ENCODE data around the gene DST.

The DST gene

DNA sequence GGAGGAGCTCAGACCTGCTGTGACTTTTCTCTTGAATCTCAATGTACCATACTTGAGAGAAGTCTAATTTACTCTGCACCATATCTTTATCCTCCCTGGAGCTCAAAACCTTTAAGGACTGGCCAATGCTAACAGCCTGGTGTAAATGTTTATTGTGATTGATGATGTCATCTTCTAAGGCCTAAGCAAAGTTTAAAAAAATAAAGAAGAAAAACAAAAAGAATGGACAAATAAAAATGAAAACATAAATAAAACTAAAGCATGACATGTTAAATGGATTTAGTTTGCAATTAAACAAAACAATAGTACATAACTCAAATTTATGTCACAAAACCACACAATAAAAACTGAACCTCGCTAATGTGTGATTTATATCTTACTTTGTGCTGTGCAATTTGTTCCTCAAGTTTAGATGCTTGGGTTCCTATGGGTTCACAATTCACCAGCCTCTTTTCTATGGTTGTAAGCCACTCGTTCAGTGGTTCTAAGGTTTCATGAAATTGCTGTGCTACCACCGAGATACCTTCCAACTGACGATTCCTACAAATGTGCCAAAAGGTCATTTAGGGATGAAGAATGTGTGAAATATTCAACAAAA lies 113.0 kb downstream of the DST start:
- no peak for TF ChIP-seq ZFX (IDR thresholded peaks at IDR 0.05; ENCODE audit: borderline replicate concordance)
- TF ChIP-seq, protein P1, sequence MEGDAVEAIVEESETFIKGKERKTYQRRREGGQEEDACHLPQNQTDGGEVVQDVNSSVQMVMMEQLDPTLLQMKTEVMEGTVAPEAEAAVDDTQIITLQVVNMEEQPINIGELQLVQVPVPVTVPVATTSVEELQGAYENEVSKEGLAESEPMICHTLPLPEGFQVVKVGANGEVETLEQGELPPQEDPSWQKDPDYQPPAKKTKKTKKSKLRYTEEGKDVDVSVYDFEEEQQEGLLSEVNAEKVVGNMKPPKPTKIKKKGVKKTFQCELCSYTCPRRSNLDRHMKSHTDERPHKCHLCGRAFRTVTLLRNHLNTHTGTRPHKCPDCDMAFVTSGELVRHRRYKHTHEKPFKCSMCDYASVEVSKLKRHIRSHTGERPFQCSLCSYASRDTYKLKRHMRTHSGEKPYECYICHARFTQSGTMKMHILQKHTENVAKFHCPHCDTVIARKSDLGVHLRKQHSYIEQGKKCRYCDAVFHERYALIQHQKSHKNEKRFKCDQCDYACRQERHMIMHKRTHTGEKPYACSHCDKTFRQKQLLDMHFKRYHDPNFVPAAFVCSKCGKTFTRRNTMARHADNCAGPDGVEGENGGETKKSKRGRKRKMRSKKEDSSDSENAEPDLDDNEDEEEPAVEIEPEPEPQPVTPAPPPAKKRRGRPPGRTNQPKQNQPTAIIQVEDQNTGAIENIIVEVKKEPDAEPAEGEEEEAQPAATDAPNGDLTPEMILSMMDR (IDR thresholded peaks at IDR 0.05): no peak
- H3K27ac ChIP-seq: no peak overlapping the region

DNA sequence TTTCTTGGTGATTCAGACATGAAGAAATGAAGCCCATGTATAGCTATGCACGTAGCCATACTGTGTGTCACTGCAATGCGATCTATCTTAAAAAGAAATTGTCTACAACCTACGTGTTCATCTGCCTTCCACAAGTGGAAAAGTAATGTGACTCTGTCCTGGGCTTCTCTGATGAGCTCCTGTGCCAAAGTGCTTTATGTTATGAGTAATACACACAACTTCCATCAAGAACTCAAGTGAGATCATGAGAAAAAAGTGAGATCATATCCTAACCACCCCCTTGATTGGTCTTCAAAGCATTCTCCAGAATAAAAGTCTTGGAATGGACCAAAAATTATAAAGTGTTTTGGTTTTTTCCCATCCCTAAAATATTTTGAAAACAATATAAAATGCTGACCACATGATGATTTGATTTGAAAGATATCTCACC lies 114.3 kb downstream of the DST start:
- no peak for TF ChIP-seq ZFX (IDR thresholded peaks at IDR 0.05; ENCODE audit: borderline replicate concordance)
- TF ChIP-seq, protein P1 (IDR thresholded peaks at IDR 0.05): no peak

DNA sequence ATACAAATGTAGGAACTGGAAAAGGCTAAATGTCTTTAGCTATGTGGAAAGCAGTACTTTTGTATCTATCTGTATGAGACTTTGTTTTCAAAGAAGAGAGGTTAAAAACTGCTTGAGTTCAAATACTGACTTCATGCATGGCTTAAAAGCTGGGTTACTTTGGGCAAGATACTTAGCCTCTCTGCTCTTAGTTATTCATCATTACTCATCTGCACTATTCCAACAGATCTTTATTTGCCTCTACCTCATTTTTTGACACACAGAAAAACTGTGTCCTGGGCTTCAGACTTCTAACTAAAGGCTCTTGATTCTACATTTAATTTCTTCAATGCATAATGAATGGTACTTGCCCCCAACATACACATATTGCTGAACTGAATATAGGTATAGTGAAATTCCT lies 114.8 kb downstream of the DST start:
- no peak overlapping the region for H3K27ac ChIP-seq
- TF ChIP-seq ZFX (IDR thresholded peaks at IDR 0.05; ENCODE audit: borderline replicate concordance): no peak
- TF ChIP-seq, protein P1 (IDR thresholded peaks at IDR 0.05): no peak

More for the DNA sequence above, 114.3 kb downstream of the DST start:
- H3K27ac ChIP-seq: no peak overlapping the region

DNA sequence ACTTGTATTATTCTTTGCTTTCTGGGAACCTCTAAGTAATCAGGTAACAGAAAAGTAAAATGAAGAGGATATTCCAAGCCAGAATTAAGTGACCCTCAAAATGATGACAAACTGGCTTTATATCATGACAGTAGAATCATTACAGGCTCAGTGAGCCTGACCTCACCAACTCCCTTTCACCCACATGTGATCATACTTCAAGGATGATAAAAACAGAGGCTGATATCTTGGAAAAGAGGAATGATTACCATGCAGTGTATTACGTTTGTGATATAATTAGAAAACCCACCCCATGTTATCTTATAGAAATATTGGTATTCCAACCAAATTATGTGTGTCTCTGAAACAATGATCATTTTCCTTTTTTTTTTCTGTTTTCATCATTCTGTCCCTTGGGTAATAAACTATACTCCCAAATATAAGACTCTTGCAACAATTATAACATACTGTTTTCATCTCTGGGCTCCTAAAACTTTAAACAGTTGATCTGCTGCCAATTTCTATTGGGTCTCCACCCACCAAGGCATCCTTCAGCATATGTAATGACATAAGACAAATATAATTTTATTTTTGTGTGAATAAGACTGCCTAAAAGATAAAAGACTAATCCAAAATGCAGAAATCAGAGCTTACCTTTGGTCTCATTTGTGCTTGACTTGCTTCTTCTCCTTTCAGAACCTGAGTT lies 115.7 kb downstream of the DST start:
- TF ChIP-seq, protein P1 (IDR thresholded peaks at IDR 0.05): no peak
- no peak for TF ChIP-seq ZFX (IDR thresholded peaks at IDR 0.05; ENCODE audit: borderline replicate concordance)
- no peak overlapping the region for H3K27ac ChIP-seq

DNA sequence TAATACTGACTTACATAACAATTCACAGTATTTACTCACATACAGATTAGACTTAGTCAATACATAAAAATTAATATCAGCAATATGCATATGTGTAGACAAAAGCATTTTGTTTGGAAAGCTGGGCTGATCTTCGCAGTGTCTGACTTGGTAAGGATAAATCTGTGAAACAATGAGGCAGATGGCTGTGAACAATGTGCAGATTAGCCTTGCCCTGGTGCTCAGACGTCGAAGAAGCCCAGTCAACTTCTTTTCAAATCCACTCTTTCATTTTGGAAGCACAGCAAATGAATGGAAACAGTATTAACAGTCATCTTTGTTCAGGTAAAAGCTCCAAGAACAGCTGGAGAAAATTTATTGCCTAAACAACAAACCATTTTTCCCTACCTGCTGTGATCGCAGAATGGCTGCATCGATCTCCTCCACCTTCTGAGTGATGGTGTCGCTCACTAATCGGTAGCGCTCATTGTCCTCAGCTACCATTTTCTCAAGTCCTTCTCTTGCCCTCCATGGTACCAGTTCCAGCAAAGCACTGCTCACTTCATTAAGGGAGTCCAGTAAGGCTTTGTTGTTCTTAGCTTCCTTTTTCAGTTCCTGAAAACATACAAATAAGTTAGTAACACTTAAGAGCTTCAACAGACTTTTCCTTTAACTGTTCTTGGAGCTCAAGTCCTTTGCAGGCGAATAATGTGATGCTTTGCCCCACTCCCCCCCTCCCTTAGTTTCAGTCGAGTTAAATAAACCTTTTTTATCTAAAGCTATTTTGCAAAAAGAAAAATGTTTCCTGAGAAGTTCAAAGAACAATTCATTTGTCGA lies 116.5 kb downstream of the DST start:
- TF ChIP-seq, protein P1 (IDR thresholded peaks at IDR 0.05): no peak
- no peak overlapping the region for H3K27ac ChIP-seq

DNA sequence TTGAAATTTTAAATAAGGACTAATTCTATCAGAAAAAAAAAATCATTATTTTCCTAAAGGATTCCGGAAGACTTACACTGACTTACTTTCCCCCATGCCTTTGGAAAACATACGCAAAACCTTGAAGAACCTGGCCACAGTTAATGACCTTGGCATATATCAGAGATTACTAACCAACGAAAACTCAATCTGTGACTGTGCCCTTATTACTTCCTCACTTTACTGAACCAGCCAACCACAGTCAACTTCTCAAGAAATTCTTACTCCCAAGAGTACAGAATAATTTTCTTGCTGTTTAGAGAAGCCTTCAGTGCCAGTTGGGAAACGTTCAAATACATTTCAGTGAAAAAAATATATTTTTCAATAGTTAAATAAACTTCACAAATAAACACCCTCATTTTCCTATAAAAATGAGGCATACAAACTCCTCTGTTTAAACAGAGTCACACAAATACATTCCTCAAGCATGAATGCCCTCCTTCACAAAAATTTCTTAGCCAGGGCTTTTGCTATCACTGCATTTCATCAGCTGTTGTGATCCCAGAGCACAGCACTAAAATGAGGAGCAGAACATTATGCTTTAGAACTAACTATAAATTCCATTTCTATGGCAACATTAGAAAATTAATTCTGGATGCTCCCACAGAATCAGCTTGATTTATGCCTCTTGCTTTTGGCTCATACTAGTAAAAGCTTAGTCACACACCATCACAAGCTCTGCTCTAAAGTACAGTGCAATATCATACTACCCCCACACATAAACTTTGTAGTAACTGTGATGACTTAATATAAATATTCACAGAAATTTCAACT lies 117.6 kb downstream of the DST start:
- TF ChIP-seq ZFX (IDR thresholded peaks at IDR 0.05; ENCODE audit: borderline replicate concordance): no peak
- TF ChIP-seq, protein P1 (IDR thresholded peaks at IDR 0.05): no peak

More for the DNA sequence above, 117.6 kb downstream of the DST start:
- no peak overlapping the region for H3K27ac ChIP-seq
